Measurements from ENCODE around the gene CHMP4A. TPM values are rescaled to one million over a fixed set of nuclear protein-coding genes. Genes with fewer than 3 reads are reported as not detected.

CHMP4A gene
- total RNA-seq, 1 experiment from 2014 or later: 31.2 TPM

DNA sequence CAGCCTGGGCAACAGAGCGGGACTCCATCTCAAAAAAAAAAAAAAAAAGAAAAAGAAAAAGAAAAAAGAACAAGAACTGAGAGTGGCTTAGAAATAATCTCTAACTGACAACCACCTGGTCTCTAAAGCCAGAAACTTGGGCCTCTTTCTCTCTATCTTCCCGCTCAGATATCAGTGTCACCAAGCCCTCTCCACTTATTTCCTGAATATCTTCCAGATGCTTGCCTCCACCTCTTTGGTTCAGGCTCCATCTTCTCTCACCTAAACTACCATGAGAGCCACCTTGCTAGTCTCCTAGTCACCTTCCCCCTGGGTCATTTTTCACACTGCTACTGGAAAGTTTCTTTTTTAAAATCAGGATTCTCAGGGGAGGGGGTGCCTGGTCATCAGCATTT is 16.2 kb downstream of the CHMP4A start:
- H3K36me3 ChIP-seq (ENCODE audit: low read depth): no peaks in the 10 kb centered on the region
- intact Hi-C loops (cut with micrococcal nuclease; ENCODE audit: unreplicated experiment): no loop called here
- peak overlapping the region; percentile 71; the same call in 1 of the 2 replicates for H3K4me3 ChIP-seq
- no peaks in the 10 kb centered on the region for H3K9me2 ChIP-seq (ENCODE audit: insufficient read depth)
- DNase-seq: no peak
- H3K4me2 ChIP-seq: peak overlapping the region; percentile 71
- H4K20me1 ChIP-seq (ENCODE audit: insufficient read depth): no peaks in the 10 kb centered on the region
- no TSS peak for BruUV-seq (replicated peaks)
- H3K79me2 ChIP-seq (ENCODE audit: low read depth): peaks cover 33% of the 10 kb centered on the region
- H3F3A ChIP-seq (ENCODE audit: insufficient read depth, low read depth): peaks cover 8% of the 10 kb centered on the region; the same call in 1 of the 2 replicates
- H2AFZ ChIP-seq: no peak overlapping the region
- H3K4me1 ChIP-seq (replicated peaks; ENCODE audit: insufficient read depth): 0 out of 2 replicates have a peak, but pooled peaks cover 7% of the 10 kb centered on the region
- ChIA-PET CTCF (no interaction called here), POLR2A (ENCODE audit: unreplicated experiment) (no interaction called here)
- no peaks in the 10 kb centered on the region; the same call in 1 of the 2 replicates for H3K9me3 ChIP-seq (ENCODE audit: insufficient read depth, low read depth)
- no peak overlapping the region for H3K27ac ChIP-seq
- TF ChIP-seq, protein P1, sequence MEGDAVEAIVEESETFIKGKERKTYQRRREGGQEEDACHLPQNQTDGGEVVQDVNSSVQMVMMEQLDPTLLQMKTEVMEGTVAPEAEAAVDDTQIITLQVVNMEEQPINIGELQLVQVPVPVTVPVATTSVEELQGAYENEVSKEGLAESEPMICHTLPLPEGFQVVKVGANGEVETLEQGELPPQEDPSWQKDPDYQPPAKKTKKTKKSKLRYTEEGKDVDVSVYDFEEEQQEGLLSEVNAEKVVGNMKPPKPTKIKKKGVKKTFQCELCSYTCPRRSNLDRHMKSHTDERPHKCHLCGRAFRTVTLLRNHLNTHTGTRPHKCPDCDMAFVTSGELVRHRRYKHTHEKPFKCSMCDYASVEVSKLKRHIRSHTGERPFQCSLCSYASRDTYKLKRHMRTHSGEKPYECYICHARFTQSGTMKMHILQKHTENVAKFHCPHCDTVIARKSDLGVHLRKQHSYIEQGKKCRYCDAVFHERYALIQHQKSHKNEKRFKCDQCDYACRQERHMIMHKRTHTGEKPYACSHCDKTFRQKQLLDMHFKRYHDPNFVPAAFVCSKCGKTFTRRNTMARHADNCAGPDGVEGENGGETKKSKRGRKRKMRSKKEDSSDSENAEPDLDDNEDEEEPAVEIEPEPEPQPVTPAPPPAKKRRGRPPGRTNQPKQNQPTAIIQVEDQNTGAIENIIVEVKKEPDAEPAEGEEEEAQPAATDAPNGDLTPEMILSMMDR (conservative IDR thresholded peaks at IDR 0.05): no peak
- no peak for TF ChIP-seq EZH2 (IDR thresholded peaks at IDR 0.05; ENCODE audit: low read depth)
- H3K27me3 ChIP-seq (ENCODE audit: insufficient read depth, low read depth): no peaks in the 10 kb centered on the region

DNA sequence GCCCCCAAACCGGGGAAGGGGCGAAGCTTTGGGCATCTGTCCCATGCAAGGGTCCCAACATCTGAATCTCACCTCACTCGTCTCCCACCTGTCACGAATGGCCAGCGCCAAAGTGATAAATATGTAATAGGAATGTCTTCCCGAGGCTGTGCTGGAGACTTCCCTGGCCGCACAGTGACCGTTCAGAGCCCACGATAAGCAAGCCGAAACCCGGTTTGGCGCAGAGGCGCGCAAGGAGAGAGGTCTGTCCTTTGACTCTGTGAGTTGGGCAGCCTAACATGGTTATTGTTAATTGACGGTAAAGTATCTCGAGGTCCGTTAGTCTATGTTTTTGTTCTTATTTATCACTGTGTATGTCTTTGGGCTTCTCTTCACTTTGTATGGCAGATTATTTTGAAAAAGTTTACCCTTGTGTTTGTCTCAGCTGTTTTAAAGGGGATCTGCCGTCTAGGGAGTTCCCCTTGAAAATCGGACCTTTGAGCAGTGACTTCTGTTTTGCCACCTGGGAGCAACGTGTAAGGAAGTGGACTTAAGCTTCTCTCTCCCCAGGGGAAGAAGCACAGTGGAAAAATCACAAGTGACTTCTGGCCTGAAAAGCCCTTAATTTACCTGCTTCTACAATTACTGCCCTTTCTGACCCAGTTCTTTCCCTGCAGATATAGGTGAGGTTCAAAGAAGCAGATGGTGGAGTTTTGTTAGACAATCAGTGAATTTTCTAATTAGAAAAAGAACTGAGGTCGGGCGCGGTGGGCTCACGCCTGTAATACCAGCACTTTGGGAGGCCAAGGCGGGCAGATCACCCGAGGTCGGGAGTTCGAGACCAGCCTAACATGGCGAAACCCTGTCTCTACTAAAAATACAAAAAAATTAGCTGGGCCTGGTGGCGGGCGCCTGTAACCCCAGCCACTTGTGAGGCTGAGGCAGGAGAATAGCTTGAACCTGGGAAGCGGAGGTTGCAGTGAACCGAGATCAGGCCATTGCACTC is 16.9 kb downstream of the CHMP4A start:
- intact Hi-C loops (cut with micrococcal nuclease; ENCODE audit: unreplicated experiment): no loop called here
- Histone ChIP-seq H3F3A (ENCODE audit: insufficient read depth, low read depth) (peaks cover 8% of the 10 kb centered on the region; the same call in 1 of the 2 replicates), H2AFZ (peak overlapping the region; percentile 91), H3K27ac (peak overlapping the region; percentile 80), H3K36me3 (ENCODE audit: low read depth) (no peaks in the 10 kb centered on the region), H4K20me1 (ENCODE audit: insufficient read depth) (no peaks in the 10 kb centered on the region), H3K4me3 (peak overlapping the region; percentile 71), H3K9me3 (ENCODE audit: insufficient read depth, low read depth) (no peaks in the 10 kb centered on the region; the same call in 1 of the 2 replicates), H3K9me2 (ENCODE audit: insufficient read depth) (no peaks in the 10 kb centered on the region), H3K79me2 (ENCODE audit: low read depth) (peaks cover 35% of the 10 kb centered on the region), H3K27me3 (ENCODE audit: insufficient read depth, low read depth) (no peaks in the 10 kb centered on the region), H3K4me2 (peak overlapping the region; percentile 71), H3K4me1 (replicated peaks; ENCODE audit: insufficient read depth) (0 out of 2 replicates have a peak, but pooled peaks cover 7% of the 10 kb centered on the region)
- ChIA-PET POLR2A (ENCODE audit: unreplicated experiment) (no interaction called here), CTCF (no interaction called here)
- BruUV-seq (replicated peaks): TSS peak; percentile 64
- no peak for TF ChIP-seq EZH2 (IDR thresholded peaks at IDR 0.05; ENCODE audit: low read depth)
- TF ChIP-seq, protein P1 (conservative IDR thresholded peaks at IDR 0.05): no peak
- no peak for DNase-seq

DNA sequence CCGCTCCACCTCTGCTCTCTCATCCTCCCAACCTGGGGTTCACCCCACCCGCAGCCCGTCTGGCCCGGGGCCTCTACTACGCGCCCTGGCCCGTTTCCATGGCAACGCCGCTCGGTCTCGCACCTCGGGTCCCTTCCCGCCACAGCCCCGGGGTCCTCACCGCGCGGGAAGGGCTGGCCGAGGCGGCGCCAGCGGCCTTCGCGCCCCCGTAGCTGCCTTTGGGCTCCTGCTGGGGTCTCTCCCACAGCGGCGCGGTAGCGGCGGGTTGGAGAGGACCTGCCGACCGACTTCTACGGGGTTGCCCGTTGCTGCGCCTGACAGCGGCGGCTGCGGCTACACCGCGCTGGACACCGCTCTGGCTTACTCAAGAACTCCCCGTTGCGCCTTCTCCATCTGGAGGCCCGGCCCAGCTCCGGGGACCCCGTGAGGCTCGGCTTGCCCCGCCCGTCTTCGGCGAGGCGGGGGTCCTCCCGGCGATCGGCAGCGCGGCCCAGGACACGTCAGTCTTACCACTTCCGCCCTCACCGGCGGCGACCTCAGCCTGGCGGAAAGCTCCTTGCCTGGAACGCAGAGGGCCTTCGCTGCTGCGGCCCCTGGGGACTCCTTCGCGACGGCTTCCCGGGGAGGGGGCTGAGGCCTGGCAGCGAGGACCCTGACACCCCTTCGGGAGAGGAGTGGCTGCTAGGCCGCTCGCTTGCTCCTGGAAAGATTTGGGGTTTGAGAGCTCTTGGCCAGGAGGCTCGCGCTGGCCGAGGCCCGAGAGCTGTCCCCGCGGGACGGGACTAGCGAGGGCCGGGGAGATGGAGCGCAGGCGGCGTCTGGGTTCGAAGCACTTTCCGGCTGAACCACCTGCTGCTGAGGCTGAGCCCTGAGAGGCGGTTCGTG is 17.9 kb downstream of the CHMP4A start, which contains the start of gene TM9SF1:
Gene TM9SF1, minus strand, starts transcription at position 256 of the 885 bp plus-strand sequence. CDS start 422 bp downstream, outside the sequence.
- CTCF ChIA-PET: no interaction called here
- TF ChIP-seq, protein P1 (conservative IDR thresholded peaks at IDR 0.05): no peak
- no peak for TF ChIP-seq EZH2 (IDR thresholded peaks at IDR 0.05; ENCODE audit: low read depth)
- Histone ChIP-seq H3K79me2 (ENCODE audit: low read depth) (peaks cover 35% of the 10 kb centered on the region), H3K4me1 (replicated peaks; ENCODE audit: insufficient read depth) (0 out of 2 replicates have a peak, but pooled peaks cover 7% of the 10 kb centered on the region), H3K9me2 (ENCODE audit: insufficient read depth) (no peaks in the 10 kb centered on the region), H3K27me3 (ENCODE audit: insufficient read depth, low read depth) (no peaks in the 10 kb centered on the region), H4K20me1 (ENCODE audit: insufficient read depth) (no peaks in the 10 kb centered on the region), H3K36me3 (ENCODE audit: low read depth) (no peaks in the 10 kb centered on the region), H3K4me2 (peak within 1 kb of the TSS; percentile 71), H3F3A (ENCODE audit: insufficient read depth, low read depth) (peaks cover 8% of the 10 kb centered on the region; the same call in 1 of the 2 replicates), H3K27ac (peak within 1 kb of the TSS; percentile 80), H3K4me3 (peak within 1 kb of the TSS; percentile 71), H3K9me3 (ENCODE audit: insufficient read depth, low read depth) (no peaks in the 10 kb centered on the region), H2AFZ (peak within 1 kb of the TSS; percentile 91)
- intact Hi-C loops (cut with micrococcal nuclease; ENCODE audit: unreplicated experiment): loop anchor here (2.0 kb wide), 1 partner anchor 17 kb away; the partner anchor contains the start of gene CHMP4A
- no TSS peak for BruUV-seq (replicated peaks)
- DNase-seq: peak; percentile 49 to 72
- POLR2A ChIA-PET (ENCODE audit: unreplicated experiment): interaction anchor here (0.6 to 1.2 kb wide), 3 partner anchors 17 to 58 kb away, joined by 3 to 10 read pairs (median 5); partner anchors contain the start of gene CHMP4A
